HG03460 (cell line): ENCODE results near the gene ZNF487.
"Not testable (repeated sequence)": the region's sequence is repeated elsewhere in the genome, so short reads cannot be mapped to it uniquely, and the experiment has no call there.

Source experiments
- ATAC-seq: cut with Tn5 transposase; IDR thresholded peaks from one replicate; pipeline ENCODE4 v1.9.1; 2021; ENCODE audit not compliant: unreplicated experiment

Gene ZNF487

DNA sequence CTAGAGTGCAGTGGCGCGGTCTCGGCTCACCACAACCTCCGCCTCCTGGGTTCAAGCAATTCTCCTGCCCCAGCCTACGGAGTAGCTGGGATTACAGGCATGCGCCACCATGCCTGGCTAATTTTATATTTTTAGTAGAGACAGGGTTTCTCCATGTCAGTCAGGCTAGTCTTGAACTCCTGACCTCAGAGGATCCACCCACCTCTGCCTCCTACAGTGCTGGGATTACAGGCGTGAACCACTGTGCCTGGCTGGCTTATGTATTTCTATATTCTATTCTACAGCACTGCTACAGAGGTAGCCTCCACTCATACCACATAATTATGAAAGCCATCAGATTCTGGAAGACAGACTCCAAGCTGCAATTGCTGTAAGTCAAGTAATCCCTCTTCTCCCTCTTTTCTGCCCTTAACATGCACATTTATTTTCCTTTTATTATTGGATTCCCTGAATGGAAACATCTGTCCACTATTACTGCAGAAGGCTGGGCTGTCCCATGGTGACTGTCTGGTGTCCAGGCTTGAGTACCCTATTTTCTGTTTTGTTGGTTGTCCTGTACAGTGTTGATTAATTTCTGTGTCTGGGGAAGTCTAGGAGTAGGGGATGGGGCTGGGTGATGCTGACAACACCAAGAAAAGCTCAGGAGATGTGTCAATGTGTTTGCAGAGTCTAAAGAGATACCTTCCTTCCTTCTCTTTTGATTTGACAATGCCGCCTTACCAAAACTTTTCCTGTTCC, 5.8 kb upstream of the ZNF487 start:
- ATAC-seq: no peak

DNA sequence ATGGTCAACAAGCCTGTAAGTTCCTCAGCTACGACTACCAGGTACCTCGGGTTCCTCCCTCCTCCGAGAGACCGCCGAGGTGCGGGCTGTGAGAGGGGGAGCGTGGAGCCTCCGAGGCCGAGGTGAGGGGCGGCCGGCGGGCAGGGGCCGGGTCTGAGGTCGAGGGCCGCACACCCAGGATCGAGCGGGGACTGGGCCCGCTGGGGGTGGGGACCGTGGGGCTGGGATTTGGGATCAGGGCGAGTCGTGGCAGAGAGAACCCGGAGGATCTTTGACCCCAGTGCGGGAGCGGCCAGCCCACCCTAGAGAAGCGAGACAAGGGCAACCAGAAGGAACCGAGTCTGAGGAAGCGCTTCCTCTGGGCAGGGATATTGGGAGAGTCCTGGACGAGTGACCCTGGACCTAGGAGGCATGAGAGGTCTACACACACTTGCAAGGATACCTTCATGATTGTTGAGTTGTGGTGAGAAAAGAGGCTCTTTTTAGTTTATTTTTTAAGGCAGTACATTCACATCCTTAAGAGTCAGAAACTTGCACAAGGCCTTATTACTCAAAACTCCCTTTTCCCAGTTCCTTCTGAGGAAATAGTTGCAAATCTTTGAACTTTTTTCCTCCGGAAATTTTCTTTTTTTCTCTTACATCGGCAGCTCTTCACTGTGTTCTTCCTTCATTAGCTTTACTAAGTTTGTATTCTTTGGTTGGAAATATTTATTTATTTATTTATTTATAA, 395 bp downstream of the ZNF487 start:
- no peak for ATAC-seq

DNA sequence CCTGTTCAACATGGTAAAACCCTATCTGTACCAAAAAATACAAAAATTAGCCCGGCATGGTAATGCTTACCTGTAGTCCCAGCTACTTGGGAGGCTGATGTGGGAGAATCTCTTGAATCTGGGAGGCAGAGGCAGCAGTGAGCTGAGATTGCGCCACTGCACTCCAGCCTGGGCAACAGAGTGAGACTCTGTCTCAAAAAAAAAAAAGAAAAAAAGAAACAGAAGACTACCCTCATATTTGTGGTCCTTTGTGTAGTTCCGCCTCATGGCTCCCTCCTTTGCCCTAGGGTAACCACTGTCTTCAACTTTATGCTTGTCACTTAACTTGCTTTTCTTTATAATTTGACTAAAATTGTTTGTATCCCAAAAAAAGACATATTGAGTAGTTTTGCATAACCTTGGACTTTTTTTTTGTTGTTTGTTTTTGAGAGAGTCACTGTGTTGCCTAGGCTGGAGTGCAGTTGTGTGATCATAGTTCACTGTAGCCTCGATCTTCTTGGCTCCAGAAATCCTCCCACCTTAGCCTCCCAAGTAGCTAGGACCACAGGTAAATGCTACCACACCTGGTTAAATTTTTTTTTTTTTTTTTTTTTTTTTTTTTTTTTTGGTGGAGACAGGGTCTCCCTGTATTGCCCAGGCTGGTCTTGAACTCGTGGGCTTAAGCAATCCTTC, 3.7 kb downstream of the ZNF487 start:
- no peak for ATAC-seq

DNA sequence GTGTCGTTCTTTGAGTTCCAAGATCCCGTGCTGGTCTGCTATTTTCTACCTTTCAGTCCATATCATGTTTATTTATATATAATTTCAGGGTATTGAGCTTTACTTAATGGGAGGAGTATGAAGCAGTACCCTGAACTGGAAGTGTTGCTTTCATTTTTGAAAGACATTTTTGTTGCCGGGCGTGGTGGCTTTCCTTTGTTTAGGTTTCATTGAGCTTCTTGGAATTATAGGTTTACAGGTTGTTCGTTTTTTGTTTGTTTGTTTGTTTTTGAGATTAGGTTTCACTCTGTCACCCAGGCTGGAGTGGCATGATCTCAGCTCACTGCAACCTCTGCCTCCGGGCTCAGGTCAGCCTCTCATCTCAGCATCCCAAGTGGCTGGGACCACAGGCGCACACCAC, 7.4 kb downstream of the ZNF487 start:
- no peak for ATAC-seq

- no peak for ATAC-seq
Observed at GRCh38 chr10:43444897-43445466, 8.1 kb downstream of the ZNF487 start.

DNA sequence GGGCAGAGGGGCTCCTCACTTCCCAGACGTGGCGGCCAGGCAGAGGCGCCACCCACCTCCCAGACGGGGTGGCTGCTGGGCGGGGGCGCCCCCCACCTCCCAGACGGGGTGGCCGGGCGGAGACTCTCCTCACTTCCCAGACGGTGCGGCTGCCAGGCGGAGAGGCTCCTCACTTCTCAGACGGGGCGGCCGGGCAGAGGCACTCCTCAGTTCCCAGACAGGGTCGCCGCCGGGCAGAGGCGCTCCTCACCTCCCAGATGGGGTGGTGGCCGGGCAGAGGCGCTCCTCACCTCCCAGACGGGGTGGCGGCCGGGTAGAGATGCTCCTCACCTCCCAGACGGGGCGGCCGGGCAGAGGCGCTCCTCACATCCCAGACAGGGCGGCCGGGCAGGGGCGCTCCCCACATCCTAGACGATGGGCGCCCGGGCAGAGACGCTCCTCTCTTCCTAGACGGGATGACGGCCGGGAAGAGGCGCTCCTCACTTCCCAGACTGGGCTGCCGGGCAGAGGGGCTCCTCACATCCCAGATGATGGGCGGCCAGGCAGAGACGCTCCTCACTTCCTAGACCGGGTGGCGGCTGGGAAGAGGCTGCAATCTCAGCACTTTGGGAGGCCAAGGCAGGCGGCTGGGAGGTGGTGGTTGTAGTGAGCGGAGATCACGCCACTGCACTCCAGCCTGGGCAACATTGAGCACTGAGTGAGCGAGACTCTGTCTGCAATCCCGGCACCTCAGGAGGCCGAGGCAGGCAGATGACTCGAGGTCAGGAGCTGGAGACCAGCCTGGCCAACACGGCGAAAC, 9.5 kb downstream of the ZNF487 start:
- not testable (repeated sequence) for ATAC-seq

DNA sequence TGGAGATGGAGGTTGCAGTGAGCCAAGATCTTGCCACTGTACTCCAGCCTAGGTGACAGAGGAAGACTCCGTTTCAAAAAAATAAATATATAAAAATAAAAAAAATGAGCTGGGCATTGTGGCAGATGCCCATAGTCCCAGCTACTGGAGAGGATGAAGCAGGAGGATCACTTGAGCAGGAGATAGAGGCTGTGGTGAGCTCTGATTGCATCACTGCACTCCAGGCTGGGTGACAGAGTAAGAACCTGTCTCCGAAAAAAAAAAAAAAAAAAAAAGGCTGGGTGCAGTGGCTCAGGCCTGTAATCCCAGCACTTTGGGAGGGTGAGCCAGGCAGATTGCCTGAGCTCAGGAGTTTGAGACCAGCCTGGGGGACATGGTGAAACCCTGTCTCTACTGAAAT, 11.8 kb downstream of the ZNF487 start:
- ATAC-seq: no peak

GRCh38 chr10:43452356-43452914, 15.5 kb downstream of the ZNF487 start:
- ATAC-seq: peak; percentile 0

DNA sequence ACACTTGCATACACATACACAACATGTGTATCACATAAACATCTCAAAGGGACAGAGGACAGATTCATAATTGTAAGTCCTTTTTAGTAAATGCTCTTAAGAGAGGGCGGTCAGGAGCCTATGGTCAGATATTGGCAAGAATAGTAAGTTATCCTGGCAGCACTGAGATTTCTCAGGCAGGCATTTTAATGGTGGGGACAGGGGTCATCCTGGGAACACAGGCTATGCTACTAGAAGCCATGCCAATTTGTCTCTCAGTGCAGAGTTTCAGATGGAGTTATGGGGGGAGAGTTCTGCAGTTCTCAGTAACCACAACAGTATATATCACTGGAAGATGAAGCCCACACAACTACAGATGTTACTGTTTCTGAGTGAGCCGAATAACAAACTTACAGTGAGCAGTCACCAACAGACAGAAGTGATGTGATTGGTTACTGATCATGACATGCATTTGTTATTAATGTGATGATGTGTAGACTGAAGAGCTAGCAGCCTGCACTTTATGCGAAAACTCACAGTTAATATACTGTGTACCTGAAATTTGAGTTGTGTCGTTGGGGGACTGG, 16.4 kb downstream of the ZNF487 start:
- no peak for ATAC-seq

GRCh38 chr10:43454025-43454424, 17.1 kb downstream of the ZNF487 start:
- not testable (repeated sequence) for ATAC-seq

DNA sequence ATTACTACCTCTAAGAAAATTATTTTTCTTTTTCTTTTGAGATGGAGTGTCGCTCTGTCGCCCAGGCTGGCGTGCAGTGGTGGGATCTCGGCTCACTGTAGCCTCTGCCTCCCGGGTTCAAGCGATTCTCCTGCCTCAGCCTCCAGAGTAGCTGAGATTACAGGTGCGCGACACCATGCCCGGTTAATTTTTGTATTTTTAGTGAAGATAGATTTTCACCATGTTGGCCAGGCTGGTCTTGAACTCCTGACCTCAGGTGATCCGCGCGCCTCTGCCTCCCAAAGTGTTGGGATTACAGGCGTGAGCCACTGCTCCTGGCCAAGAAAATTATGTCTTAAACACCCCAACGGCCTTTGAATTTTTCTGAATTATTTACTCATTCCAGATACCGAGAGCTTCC, 19.6 kb downstream of the ZNF487 start:
- not testable (repeated sequence) for ATAC-seq

- ATAC-seq: no peak
Observed at GRCh38 chr10:43458227-43458626, 21.3 kb downstream of the ZNF487 start.

- peak; percentile 84 for ATAC-seq
Observed at GRCh38 chr10:43461950-43462349, 25.0 kb downstream of the ZNF487 start.

- not testable (repeated sequence) for ATAC-seq
Observed at GRCh38 chr10:43465086-43465735, 28.3 kb downstream of the ZNF487 start.

GRCh38 chr10:43465736-43466120, 28.8 kb downstream of the ZNF487 start:
- not testable (repeated sequence) for ATAC-seq

DNA sequence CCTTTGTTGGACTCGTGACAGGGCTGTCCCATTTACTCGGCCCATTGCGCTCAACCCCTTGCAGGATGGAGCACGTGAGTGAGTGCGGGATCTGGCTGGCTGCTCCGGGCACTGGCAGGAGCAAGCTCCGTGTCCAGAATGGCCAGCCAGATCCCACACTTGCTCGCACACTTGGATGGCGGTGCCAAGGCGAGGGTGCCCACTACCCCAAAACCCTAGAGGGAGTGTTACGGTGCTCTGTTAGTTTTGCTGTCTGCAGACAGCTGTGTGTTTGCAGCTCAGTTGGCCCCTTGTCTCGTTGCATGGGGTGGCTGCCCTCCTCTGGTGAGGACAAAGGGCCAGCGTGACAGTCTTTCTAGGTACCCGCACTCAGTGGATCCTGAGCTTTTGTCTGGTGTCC, 34.2 kb downstream of the ZNF487 start:
- ATAC-seq: no peak

DNA sequence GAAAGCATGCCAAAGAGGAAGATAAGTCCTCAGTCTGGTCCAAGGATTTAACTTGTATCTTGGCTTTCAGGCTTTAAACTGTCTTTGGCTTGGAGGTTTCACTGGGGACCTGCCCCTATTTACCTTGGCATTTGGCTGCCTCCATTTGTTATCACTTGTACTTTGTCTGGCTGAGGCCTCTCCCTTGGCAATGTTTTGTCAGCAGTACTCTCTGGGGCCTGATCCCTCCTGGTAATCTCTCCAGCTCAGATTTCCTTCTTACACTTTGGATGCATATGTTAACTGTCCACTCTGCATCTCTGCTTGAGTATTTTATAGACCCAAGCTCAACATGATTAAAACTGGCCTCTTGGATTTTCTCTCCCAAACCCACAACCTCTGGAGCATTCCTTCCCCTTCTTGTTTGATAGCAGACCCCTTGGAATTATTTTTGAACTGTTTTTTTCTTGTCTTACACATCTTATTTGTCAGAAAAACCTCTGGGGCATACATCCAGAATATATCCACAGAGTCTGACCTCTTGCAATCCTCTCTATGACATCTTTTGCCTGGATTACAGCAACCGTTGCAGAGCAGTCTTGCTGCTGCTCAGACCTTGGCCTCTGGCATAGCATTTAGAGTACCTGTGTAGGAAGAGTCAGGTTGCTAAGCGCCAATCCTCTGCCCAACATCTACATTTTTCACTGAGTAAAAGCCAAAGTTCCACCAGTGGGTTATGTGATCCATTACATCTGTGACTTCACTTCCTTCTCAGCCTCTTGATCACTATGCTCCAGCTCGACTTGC, 35.2 kb downstream of the ZNF487 start:
- ATAC-seq: no peak

DNA sequence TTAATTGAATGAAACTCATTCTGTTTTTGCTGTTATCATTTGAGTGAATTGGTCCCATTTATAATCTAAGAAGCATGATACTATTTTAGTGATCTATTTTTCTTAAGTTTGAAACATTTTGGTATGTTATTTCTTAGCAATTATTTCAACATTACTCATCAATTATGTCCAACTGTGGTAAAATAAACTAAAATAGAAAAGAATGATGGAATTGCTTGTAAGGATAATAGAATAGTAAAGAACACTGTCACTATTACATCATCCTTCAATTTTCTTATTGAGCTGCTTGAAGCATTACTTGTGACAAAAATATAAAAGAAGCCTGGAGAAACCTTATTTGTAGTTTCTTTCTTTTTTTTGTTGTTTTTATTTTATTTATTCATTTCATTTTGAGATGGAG, 42.4 kb downstream of the ZNF487 start:
- ATAC-seq: no peak
